Caki2 (cell line): ENCODE data around the gene KBTBD7. TPM values are rescaled to one million over a fixed set of nuclear protein-coding genes. Genes with fewer than 3 reads are reported as not detected.
"Not testable (repeated sequence)": the region's sequence is repeated elsewhere in the genome, so short reads cannot be mapped to it uniquely, and the experiment has no call there.

Source experiments
- DNase-seq: peaks from one replicate; pipeline ENCODE4 v3.0.0-alpha.2; 2015; ENCODE audit warnings: low read depth
- in situ Hi-C: cut with HindIII; loops from 2 replicates; pipeline ENCODE4 v1.10.0; 2016; ENCODE audit warnings: low sequenced_read_pairs, low pct_unique_long_range_greater_than_20kb, mixed read lengths
- total RNA-seq: library from RNA; depleted of rRNA; stranded (reverse); fragments of >200 nt; shearing (Covaris generic); gene quantifications from 2 replicates; pipeline ENCODE4 v1.2.3, GENCODE V29; 2014; ENCODE audit warnings: low replicate concordance

The KBTBD7 gene
- total RNA-seq, 1 experiment from 2014 or later, result 1.5 TPM

GRCh38 chr13:41203810-41204209 lies 9.4 kb upstream of the KBTBD7 start:
- DNase-seq, result no peak
- in situ Hi-C loops, result no loop called here

GRCh38 chr13:41200126-41200525 lies 5.8 kb upstream of the KBTBD7 start:
- in situ Hi-C loops, result no loop called here
- DNase-seq, result no peak

DNA sequence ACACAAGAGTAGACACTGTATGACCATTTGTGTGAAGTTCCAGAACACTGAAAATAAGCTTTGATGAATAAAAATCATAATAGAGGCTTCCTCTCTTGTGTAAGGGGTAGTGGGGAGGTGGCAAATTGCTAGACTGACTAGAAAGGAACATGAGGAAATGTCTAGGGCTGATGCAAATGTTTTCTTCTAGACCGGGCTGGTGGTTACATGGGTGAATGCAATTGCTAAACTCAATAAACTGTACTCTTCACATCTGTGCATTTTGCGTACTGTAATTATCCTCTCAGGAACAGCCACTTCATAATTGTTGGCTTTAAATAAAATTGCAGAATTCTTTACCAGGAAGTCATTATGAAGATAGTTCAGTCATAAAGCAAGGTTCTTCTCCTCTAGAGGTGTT lies 5.2 kb upstream of the KBTBD7 start:
- no peak for DNase-seq
- in situ Hi-C loops, result no loop called here

GRCh38 chr13:41199079-41199478 lies 4.7 kb upstream of the KBTBD7 start:
- in situ Hi-C loops, result no loop called here
- DNase-seq, result no peak

GRCh38 chr13:41196620-41197019 lies 2.3 kb upstream of the KBTBD7 start:
- in situ Hi-C loops, result no loop called here
- DNase-seq, result no peak

DNA sequence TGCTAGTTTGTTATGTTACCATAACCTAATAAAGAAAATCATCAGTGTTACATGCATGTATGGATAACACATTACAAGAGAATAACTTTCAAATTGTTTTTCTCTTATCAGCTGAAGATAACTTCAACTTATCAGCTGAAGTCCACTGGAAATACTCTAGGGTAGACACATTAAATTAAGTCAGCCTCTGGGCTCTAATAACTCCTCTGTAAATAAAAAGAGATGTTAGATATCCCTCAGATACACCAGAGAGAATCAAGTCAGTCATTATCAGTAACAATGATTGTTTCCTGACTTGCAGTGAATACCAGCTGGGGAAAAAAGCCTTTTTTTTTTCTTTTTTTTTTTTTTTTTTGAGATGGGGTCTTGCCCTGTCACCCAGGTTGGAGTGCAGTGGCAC lies 1.6 kb upstream of the KBTBD7 start:
- no peak for DNase-seq
- in situ Hi-C loops, result no loop called here

- in situ Hi-C loops, result no loop called here
- DNase-seq, result no peak
Measured at GRCh38 chr13:41193469-41193868, 900 bp downstream of the KBTBD7 start.

GRCh38 chr13:41188584-41188983 lies 5.8 kb downstream of the KBTBD7 start:
- no peak for DNase-seq
- in situ Hi-C loops, result no loop called here

DNA sequence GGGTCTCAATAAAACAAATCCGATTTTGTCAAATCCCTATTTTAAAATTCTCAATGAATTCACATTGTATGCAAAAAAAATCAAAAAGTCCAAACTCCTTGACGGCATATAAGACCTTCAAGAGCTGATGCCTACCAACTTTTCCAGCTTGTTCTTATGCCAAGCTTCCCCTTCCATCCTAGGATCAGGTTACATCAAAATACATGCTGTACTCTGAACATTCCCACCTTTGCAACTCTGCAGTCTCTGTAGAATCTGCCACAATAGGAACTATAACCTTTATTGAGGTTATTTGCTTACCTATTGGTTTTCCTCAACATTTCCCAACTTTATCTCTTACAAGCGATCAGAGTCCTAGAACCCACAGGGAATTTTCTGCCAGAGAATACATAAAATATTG lies 7.9 kb downstream of the KBTBD7 start:
- in situ Hi-C loops, result no loop called here
- no peak for DNase-seq

GRCh38 chr13:41182231-41182630 lies 12.1 kb downstream of the KBTBD7 start:
- in situ Hi-C loops, result no loop called here
- DNase-seq, result no peak

DNA sequence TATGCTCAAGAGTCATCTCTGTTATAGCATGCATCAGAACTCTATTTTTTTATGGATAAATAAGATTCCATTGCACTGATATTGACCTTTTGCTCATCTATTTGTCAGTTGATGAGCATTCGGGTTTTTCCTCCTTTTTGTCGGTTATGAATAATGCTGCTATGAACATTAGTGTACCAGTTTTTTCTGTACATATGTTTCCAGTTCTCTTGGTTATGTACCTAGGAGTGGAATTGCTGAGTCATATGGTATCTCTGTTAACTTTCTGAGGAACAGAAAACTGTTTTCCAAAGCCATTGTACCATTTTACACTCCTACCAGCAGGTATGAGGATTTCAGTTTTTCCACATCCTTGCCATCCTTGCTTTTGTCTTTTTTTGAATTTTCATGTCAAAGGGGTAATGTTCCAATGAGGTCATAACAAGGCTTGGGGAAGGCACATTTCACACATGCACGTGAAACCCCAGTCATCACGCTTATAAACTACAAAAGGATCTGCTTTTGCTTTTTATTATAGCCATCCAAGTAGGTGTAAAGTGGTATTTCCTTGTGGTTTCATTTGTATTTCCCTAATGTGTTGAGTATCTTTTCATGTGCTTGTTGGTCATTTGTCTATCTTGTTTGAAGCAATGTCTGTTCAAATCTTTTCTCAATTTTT lies 14.6 kb downstream of the KBTBD7 start:
- in situ Hi-C loops, result no loop called here
- DNase-seq, result no peak

GRCh38 chr13:41178040-41178439 lies 16.3 kb downstream of the KBTBD7 start:
- in situ Hi-C loops, result no loop called here
- DNase-seq, result no peak

DNA sequence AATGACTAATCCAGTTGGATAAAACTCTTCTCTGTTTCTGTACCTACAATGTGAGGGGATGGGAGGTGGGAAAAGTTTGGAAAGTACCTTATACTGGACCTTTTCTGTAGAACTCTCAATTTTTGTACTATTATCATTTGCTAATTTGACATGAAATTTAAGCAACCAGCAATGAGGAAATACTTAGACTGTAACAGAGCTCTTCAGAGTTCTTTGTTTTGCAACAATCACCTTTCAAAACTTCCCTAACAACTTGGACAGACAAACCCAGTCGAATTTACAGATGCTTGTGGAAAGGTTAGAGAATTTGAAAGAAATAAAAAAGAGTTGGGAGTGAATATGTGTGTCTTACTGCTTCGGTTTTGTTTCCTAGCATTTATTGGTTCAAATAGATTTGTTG lies 16.8 kb downstream of the KBTBD7 start:
- DNase-seq, result no peak
- in situ Hi-C loops, result no loop called here

DNA sequence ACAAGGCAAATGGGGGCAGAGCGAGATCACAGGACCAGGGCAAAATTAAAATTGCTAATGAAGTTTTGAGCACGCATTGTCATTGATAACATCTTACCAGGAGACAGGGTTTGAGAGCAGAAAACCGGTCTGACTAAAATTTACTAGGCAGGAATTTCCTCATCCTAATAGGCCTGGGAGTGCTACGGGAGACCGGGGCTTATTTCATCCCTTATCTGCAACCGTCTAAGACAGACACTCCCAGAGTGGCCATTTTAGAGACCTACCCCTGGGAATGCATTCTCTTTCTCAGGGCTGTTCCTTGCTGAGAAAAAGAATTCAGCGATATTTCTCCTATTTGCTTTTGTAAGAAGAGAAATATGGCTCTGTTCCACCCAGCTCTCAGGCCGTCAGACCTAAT lies 18.8 kb downstream of the KBTBD7 start:
- in situ Hi-C loops, DNase-seq: not testable (repeated sequence)

GRCh38 chr13:41162151-41162550 lies 32.2 kb downstream of the KBTBD7 start:
- in situ Hi-C loops, result no loop called here
- DNase-seq, result no peak

DNA sequence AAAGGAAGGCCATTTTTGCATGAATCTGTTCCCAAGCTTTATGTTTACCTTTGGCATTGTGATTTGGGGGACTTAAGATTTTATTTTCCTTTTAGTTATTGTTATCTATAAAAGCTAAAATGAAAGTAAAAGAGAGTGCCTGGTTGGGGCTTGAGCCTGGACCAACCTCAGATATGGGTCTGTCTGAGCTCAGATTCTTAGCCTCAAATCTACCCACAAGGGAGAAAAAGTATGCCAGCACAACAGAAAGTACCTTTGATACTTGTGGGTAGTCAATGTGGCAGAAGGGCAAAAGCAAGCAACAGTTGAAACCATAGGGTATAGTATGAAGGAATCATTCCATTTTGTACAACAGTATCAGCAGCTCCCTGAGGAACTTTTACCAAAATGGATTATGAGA lies 35.2 kb downstream of the KBTBD7 start:
- no peak for DNase-seq
- in situ Hi-C loops, result no loop called here

GRCh38 chr13:41157048-41157717 lies 37.2 kb downstream of the KBTBD7 start:
- in situ Hi-C loops, result no loop called here
- no peak for DNase-seq

DNA sequence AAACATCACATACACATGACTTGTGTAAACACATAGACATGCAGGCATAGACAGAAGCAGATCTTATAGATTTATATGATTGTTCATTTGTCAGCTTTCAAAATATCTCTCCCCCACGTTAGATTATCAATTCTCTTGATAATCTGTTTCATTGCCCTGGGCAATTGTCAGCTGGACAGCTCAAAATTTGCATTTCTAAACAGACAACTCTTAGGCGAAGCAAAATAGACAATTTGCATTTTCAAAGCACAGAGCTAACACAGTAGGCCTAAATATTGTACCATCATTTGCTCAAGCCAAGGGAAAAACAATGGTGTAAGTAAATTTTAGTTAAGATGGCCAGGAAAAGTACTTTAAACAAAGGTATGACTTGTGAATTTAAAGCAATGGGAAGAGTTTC lies 37.7 kb downstream of the KBTBD7 start:
- no peak for DNase-seq
- in situ Hi-C loops, result no loop called here

DNA sequence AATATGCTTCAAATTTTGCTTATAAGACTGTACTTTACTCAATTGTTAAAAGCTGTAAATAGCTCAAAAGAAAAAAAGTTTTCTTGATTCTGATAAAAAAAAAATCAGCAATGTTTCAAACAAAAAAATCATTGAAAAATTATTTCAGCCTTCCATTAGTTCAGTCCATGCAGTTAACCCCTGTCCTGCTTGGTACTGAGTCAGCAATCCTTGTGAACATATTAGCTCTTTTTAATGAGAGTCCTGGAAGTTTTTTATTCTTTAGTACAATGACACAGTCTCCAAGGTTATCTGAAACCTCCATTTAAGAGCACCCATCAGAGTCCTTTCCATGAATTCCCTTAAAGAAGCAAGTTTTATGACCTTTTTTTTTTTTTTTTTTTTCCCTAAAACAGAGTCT lies 40.3 kb downstream of the KBTBD7 start:
- in situ Hi-C loops, result no loop called here
- DNase-seq, result no peak

DNA sequence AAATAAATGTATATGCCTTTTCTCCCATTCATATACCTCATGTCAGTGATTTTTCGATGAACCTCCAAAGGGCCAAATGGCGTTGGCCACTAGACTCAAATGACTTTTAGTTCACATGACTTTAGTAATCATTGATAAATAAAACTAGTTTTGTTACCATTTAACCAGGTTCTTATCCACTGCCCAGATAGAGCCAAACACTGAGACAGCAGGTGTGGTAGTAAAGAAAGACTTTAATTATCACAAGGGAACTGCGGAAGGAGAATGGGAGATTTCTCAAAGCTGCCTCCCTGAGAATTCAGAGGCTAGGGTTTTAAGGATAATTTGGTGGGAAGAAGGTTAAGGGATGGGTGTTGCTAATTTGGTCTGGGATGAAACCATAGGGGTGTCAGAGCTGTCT lies 42.4 kb downstream of the KBTBD7 start:
- DNase-seq, result no peak
- in situ Hi-C loops, result no loop called here
